ENCODE results near the gene ATRNL1. TPM values are rescaled to one million over a fixed set of nuclear protein-coding genes. Genes with fewer than 3 reads are reported as not detected.

ATRNL1 gene
- total and polyA plus RNA-seq, 2 of the 8 experiments (the other 6 are each of a cell fraction or from before 2014, with no cell fraction given): 5.1 to 17.6 TPM

- TF ChIP-seq CTCF (IDR thresholded peaks at IDR 0.05; ENCODE audit: control extremely low read depth in 1 of 3, insufficient read depth in 1 of 3, low read depth in 1 of 3, low read length in 3 of 3): peak; percentile 57 to 76 (median 74)
- no peak for TF ChIP-seq NRF1 (IDR thresholded peaks at IDR 0.05; ENCODE audit: low read depth, low read length)
- peak; percentile 40 to 47; a peak in 3 of 4 replicates for TF ChIP-seq RAD21 (IDR thresholded peaks at IDR 0.05 in 1 of 2, conservative IDR thresholded peaks at IDR 0.05 in 1 of 2; ENCODE audit: low read depth in 2 of 2, low read length in 2 of 2)
- TF ChIP-seq ASH2L (IDR thresholded peaks at IDR 0.05; ENCODE audit: low read length): no peak
- TF ChIP-seq JUN (IDR thresholded peaks at IDR 0.05; ENCODE audit: low read depth, low read length): no peak
- no peak for TF ChIP-seq RBBP5 (IDR thresholded peaks at IDR 0.05; ENCODE audit: borderline replicate concordance, low read depth, low read length)
- no peak for TF ChIP-seq CHD1 (IDR thresholded peaks at IDR 0.05; ENCODE audit: low read depth, low read length)
- TF ChIP-seq EGR1 (IDR thresholded peaks at IDR 0.05; ENCODE audit: borderline replicate concordance, low read depth, low read length): peak; percentile 35; the same call in 1 of the 2 replicates
- TF ChIP-seq EZH2 (IDR thresholded peaks at IDR 0.05; ENCODE audit: low read depth, low read length, severe bottlenecking): no peak
- no peak for TF ChIP-seq ATF2 (IDR thresholded peaks at IDR 0.05; ENCODE audit: low read length)
- TF ChIP-seq HDAC6 (IDR thresholded peaks at IDR 0.05; ENCODE audit: low read depth, low read length): no peak
- no peak for TF ChIP-seq RFX5 (IDR thresholded peaks at IDR 0.05; ENCODE audit: borderline replicate concordance, low read depth, low read length)
- TF ChIP-seq SP4 (IDR thresholded peaks at IDR 0.05; ENCODE audit: low read length): no peak
Measured at GRCh38 chr10:115572740-115573455, 479.7 kb downstream of the ATRNL1 start (continued).

Data from H1 (cell line).